Measurements from ENCODE around the gene GXYLT2.
"Not testable (repeated sequence)": the region's sequence is repeated elsewhere in the genome, so short reads cannot be mapped to it uniquely, and the experiment has no call there.

GXYLT2 gene

GRCh38 chr3:72892870-72893269, 5.0 kb downstream of the GXYLT2 start:
- DNase-seq, result no peak

DNA sequence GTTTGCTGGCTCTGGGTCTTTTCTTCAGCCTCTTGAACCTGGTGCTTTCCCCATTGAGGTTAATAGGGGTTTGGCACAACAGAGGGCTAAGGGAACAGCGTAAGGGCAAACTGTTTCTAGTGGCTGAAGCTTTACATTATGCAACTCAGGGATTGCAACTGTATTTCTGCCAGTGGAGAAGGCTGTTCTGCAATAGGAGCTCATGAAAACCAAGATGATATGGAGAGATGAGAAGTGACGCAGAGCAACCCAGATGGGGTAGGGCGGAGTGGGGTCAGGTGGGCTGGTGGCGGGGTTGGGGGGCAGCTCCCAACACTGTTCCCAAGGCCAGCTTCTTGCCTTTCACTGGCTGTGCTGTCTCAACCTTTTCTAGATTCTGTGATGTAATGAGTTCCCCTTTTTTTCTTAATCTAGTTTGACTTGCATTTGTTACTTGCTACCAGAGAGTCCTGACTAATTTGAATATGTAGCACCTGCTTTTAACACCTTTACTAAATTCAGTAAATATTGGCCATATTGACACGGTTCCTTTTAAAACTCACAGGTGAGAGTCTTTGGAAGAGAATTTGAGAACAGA, 7.2 kb downstream of the GXYLT2 start:
- no peak for DNase-seq

GRCh38 chr3:72896996-72897757, 9.3 kb downstream of the GXYLT2 start:
- DNase-seq, result no peak

DNA sequence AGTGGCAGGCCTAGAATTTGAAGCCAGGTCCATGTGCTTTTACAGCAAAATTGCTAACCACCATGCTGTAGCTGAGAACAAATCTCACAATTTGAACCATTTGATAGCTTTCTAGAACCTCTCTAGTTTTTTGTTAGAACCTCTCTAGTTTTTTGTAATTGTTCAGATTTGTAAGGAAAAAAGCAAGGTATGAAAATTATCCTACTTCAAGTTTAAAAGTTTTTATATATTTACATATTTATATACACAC, 9.8 kb downstream of the GXYLT2 start:
- no peak for DNase-seq

DNA sequence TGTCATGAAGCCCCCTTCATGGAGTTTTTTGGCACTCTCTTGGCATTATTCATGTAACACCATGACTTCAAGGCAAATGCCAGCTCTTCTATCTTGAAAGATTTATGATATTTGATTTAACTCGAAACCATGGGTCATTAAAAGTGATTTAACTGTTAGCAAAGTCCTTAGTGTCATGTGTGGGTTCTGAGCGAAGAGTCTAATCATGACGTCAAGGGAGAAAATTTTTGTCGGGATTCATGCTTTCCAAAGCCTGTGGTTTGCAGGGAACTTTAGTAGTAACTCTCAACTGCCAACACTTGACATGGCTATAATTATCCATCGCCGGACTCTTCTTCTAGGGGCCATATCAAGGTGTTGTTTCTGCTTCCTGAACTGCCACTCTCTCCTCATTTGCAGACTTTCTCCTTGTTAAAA, 11.5 kb downstream of the GXYLT2 start:
- DNase-seq, result no peak

DNA sequence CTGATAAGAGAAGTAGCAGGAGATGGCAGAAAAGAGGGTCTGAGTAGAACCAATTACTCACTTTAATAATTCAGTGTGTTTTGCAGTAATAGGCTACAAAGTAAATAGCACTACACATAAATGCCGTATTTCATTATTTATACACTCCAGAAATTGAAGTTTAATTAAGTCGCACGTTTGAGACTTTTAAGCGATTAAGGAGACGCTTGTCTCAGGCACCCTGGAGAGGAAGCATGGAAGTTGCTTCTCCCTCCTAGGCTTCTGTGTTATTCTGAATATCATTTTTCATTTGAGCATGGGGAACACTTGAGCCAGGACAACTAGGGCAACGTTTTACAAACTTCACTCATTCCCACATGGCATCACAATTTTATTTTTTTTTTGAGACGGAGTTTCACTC, 12.2 kb downstream of the GXYLT2 start:
- DNase-seq, result no peak

- no peak for DNase-seq
Measured at GRCh38 chr3:72901840-72902239, 14.0 kb downstream of the GXYLT2 start.

DNA sequence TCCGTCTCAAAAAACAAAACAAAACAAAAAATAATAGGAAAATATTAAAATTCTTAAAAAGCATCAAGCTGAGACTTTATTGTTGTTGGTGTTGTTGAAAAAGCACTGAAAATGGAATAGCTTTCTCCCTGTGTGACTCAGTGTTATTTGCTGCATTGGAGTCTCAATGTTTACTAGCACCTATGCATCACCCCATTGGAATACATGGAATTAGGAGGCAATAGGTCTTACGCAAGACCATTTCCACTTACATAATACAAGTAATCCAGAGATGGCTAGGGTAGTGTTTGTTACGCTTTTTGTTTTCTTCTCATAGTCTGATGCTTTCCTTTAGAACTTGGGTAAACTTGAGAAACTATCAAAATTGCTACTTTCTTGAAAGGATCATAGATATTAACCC, 15.2 kb downstream of the GXYLT2 start:
- no peak for DNase-seq

DNA sequence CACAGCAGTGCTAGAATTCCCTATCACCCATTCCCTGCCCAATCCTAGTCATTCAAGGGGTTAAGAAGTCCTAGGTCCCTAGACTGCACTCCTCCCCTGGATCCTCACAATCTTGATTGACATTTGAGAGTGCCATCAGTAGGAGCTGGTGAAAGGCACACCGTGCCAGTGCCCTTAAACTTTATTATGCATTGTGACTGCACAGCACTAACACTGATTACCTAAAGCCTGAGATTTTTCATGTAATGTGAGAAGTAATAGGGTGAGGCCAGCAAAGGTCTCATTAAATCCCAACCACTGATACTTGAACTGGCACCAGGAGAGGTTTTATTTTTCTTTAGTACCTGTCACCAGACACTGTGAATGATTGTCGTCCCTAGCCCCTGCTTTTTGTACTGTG, 16.3 kb downstream of the GXYLT2 start:
- no peak for DNase-seq

GRCh38 chr3:72906154-72906553, 18.3 kb downstream of the GXYLT2 start:
- DNase-seq, result no peak

- no peak for DNase-seq
Measured at GRCh38 chr3:72907131-72907711, 19.4 kb downstream of the GXYLT2 start.

DNA sequence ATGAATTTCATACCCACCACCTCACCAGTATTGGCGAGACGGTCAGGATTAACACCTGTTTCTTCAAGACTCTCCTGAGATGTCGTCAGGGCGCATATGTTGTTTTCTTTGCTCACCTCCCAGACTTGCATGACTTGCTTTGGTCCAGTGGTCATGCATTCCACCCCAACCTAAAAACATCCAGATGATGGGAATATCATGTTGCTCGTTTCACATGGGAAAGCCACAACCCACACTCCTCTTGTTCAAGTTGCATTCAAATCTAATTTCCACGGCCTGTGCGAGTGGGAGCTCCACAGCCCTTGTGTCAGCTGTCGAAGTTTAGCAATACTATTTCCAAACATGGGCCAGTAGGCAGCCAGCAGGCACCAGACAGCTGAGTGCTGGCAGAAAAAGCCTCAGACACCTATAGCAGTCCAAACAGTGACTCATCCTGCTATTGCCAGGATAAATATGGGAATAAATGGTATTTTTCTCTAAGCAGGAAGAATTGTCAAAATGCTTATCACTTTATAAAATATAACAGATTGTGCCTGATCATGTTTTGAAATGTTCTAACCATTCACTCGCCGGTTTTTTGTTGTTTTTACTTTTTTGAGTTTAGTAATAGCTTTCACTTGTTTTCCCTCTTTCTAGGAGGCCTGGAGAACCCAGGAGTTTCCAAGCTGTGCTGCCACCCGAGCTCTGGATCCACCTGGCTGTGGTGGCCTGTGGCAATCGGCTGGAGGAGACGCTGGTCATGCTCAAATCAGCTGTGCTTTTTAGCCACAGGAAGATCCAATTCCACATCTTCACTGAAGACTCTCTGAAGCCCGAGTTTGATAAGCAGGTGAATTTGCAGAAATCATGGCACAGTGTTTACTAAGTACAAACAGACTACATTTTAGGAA, 20.1 kb downstream of the GXYLT2 start:
- no peak for DNase-seq

DNA sequence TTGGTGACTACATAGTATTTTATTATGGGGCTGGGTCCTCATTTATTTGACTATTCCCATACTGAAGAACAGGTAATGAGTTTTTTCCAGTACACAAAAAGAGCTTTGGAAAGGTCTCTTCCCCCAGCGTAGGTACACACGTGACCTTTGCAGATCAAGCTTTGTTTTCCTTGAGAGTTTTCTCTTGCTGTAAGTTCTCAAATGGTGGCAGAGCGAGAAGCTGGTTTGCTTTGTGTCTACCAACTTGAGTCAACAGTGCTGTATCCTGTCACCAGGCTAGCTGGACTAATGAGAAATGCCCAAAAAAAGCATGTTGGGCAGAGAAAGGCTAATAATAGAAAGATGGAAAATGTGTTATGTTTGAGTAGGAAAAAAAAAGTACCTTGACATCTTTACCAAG, 21.7 kb downstream of the GXYLT2 start:
- no peak for DNase-seq

DNA sequence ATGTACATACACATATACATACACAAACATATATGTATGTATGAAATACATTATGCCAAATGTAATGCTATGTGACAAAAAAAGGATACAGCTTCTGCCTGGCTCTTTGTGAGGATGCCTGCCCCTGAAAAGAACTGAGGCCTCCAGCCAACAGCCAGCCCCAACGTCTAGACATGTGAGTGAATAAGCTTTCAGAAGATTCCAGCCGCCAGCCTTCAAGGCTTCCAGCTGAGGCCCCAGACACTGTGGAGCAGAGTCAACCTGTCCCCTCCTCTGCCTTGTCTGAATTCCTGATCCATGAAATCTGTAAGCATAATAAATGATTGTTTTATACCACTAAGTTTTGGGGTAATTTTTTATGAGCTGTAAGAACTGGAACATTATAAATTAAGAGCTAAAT, 24.7 kb downstream of the GXYLT2 start:
- no peak for DNase-seq

GRCh38 chr3:72914383-72914782, 26.5 kb downstream of the GXYLT2 start:
- DNase-seq, result no peak

DNA sequence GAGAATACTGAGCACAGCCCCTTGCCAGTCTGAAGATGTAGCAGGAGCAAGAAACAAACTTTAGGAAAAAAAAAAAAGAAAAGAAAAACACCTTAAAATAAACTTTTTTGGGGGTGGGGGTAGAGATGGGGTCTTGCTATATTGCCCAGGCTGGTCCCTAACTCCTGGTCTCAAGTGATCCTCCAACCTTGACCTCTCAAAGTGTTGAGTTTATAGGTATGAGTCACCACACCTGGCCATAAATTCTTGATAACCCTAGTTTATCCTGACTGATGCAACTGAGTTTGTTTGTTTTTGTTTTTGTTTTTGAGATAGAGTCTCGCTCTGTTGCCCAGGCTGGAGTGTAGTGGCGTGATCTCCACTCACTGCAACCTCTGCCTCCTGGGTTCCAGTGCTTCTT, 28.4 kb downstream of the GXYLT2 start:
- no peak for DNase-seq

DNA sequence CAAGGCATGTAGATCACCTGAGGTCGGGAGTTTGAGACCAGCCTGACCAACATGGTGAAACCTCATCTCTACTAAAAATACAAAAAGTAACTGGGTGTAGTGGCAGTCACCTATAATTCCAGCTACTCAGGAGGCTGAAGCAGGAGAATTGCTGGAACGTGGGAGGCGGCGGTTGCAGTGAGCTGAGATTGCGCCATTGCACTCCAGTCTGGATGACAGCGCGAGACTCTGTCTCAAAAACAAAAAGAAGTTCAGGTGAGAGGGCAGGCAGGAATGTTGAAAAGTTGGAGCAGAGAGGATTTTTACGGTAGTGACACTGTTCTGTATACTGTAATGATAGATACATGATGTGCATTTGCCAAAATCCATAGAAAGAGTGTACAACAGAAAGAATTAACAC, 31.7 kb downstream of the GXYLT2 start:
- no peak for DNase-seq

GRCh38 chr3:72924055-72924454, 36.2 kb downstream of the GXYLT2 start:
- DNase-seq, result no peak

DNA sequence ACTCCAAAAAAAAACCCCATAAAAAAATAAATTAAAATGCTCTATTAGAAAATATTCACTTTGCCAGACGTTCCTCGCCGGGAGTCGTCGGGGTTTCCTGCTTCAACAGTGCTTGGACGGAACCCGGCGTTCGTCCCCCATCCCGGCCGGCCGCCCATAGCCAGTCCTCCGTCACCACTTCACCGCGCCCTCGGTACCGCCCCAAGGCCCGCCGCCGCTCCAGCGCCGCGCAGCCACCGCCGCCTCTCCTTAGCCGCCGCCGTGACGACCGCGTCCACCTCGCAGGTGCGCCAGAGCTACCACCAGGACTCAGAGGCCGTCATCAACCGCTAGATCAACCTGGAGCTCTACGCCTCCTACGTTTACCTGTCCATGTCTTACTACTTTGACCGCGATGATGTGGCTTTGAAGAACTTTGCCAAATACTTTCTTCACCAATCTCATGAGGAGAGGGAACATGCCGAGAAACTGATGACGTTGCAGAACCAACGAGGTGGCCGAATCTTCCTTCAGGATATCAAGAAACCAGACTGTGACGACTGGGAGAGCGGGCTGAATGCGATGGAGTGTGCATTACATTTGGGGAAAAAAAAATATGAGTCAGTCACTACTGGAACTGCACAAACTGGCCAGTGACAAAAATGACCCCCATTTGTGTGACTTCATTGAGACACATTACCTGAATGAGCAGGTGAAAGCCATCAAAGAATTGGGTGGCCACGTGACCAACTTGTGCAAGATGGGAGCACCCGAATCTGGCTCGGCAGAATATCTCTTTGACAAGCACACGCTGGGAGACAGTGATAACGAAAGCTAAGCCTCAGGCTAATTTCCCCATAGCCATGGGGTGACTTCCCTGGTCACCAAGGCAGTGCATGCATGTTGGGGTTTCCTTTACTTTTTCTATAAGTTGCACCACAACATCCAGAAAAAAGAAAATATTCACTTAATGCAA, 41.2 kb downstream of the GXYLT2 start:
- DNase-seq, result not testable (repeated sequence)

DNA sequence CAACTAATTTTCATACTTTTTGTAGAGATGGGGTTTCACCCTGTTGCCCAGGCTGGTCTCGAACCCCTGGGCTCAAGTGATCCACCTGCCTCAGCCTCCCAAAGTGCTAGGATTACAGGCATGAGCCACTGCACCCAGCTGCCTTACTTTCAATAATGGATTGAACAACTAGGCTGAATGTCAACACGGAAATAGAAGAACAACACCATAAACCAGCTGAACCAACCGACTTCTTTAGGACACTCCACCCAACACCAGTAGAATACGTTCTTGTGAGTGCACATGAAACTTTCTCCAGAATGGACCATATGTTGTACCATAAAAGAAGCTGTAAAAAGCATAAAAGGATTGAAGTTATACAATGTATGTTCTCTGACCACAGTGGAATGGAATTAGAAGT, 42.9 kb downstream of the GXYLT2 start:
- no peak for DNase-seq

- no peak for DNase-seq
Measured at GRCh38 chr3:72932416-72932815, 44.6 kb downstream of the GXYLT2 start.

DNA sequence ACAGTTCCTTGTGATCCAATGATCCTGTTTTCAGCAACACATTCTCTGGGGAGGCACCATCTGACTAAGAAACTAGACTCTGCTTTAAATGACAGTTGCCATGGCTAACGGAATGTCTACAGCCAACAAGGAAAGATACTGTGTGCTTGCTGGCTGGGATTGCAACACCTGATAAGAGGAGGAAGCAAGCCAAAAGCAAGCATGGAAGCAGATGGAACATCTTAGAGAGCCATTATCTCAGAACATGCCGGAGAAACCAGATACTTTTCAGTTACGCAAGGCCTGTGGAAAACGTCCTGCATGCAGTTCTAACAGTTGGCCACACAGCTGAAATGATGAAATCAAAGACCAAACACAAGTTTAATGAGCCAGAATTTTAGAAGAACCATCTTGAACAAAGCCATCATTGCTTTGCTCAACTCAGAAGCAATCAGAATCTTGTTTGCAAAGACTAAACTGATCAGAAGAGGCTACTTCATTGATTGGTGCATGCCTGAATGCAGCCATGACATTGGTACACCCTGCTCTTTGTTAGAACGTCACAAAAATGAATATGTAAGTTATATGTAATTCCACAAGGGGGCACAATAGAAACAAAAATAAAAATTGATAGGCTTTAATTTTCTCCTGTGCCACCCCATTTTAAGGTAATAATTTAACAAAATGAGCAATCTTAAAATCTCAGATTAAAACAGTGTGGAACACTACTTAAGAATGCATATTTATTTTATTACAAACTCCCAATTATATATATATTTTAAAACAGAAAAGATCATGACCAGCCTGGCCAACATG, 50.8 kb downstream of the GXYLT2 start:
- no peak for DNase-seq

Data from activated effector memory CD4-positive, alpha-beta T cell treated with anti-CD3 and anti-CD28 coated beads, Interleukin-2, amount 50 U/mL, for 16 hours (primary cell).